Motor neuron (in vitro differentiated cells): ENCODE results near the gene GRK1. TPM values are rescaled to one million over a fixed set of nuclear protein-coding genes. Genes with fewer than 3 reads are reported as not detected.

Source experiments
- ATAC-seq, 8 experiments: fragments of 200-7000 bp; cut with Tn5 transposase; replicated peaks in 6 of 8; 2 replicates each; pipeline ENCODE4 v1.8.0; 2021; ENCODE audit warnings: mild to moderate bottlenecking in 8 of 8, moderate library complexity in 8 of 8
- H3K27ac ChIP-seq, 2 donors: fragments of 250-450 bp; sonication (Bioruptor Pico); 2 replicates each; pipeline ENCODE4 v1.9.0; 2021; ENCODE audit warnings: antibody characterized with exemption in 2 of 2, mild to moderate bottlenecking in 2 of 2, moderate library complexity in 1 of 2
- H3K4me1 ChIP-seq, 2 donors: fragments of 250-450 bp; sonication (Bioruptor Pico); replicated peaks in 1 of 2; 2 replicates each; pipeline ENCODE4 v1.6.1; 2021; ENCODE audit warnings: antibody characterized with exemption in 2 of 2, mild to moderate bottlenecking in 2 of 2, moderate library complexity in 1 of 2
- H3K4me3 ChIP-seq, 5 donors: fragments of 250-450 bp; sonication (Bioruptor Pico); 2 replicates each; pipeline ENCODE4 v1.9.0; 2021; ENCODE audit warnings: antibody characterized with exemption in 5 of 5, mild to moderate bottlenecking in 5 of 5, moderate library complexity in 4 of 5
- WGBS, 10 experiments: fragments of 450-650 bp; shearing (Covaris generic); methylation state at CpG; one replicate each; pipeline ENCODE4 v1.0.0; 2022; 5-methylcytosine and 5-hydroxymethylcytosine counted together
- in situ Hi-C, 9 experiments: fragments of 400-800 bp; cut with MboI; loops; one replicate each; pipeline ENCODE4 v1.15.0; 2021; ENCODE audit warnings: low sequenced_read_pairs in 9 of 9, low pct_unique_long_range_greater_than_20kb in 2 of 9; ENCODE audit not compliant: unreplicated experiment in 9 of 9
- total RNA-seq, 8 experiments: library from RNA; unstranded; fragments of 300-600 nt; gene quantifications; 2 replicates each; pipeline versions ENCODE4 v1.2.3 to v1.2.4, GENCODE V29; 2022

Gene GRK1
- total RNA-seq, 8 experiments from 2014 or later: under 0.01 to 1.1 (median 0.38) TPM; not detected in 1

DNA sequence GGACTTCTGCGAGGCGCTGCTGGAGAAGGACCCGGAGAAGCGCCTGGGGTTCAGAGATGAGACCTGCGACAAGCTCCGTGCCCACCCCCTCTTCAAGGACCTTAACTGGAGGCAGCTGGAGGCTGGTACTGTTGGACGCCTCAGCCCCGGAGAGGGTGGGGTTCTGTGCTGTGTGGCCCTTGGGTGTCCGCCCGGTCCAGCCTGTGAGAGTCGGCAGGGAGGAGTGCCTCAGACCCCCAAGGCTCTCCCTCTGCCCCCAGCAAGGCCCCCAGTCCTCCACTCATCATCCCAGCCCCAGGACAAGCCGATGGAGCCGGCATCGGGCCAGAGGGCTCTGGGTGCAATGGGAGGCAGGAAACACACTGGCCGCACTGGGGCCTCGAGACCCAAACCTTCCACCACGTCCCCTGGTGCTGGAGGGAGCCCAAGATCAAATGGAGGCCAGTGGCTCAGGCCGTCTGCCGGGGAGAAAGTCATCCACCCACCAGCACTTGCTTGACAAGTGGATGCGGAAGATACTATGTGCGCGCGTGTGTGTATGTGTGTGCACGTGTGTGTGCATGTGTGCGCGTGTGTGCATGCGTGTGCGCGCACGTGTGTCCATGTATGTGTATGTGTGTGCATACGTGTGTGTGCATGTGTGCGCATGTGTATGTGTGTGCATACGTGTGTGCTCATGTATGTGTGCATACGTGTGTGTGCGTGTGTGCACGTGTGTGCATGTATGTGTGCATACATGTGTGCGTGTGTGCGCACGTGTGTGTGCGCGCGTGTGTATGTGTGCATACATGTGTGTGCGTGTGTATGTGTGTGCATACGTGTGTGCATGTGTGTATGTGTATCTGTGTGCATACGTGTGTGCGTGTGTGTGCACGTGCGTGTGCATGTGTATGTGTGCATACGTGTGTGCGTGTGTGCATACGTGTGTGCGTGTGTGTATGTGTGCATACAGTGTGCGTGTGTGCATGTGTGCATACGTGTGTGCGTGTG is 66.2 kb downstream of the GRK1 start:
- WGBS, 10 experiments: 74 to 100% (median 92%) methylated on average over 2 to 10 of the region's 55 CpGs; no CpG with 5 or more reads in 4 of the 10 experiments
- no peak for ATAC-seq
- in situ Hi-C loops: no loop called here
- peaks cover 13 to 14% of the 10 kb centered on the region in 2 donors for H3K4me1 ChIP-seq
- no peak overlapping the region for H3K4me3 ChIP-seq
- H3K27ac ChIP-seq: no peak overlapping the region

DNA sequence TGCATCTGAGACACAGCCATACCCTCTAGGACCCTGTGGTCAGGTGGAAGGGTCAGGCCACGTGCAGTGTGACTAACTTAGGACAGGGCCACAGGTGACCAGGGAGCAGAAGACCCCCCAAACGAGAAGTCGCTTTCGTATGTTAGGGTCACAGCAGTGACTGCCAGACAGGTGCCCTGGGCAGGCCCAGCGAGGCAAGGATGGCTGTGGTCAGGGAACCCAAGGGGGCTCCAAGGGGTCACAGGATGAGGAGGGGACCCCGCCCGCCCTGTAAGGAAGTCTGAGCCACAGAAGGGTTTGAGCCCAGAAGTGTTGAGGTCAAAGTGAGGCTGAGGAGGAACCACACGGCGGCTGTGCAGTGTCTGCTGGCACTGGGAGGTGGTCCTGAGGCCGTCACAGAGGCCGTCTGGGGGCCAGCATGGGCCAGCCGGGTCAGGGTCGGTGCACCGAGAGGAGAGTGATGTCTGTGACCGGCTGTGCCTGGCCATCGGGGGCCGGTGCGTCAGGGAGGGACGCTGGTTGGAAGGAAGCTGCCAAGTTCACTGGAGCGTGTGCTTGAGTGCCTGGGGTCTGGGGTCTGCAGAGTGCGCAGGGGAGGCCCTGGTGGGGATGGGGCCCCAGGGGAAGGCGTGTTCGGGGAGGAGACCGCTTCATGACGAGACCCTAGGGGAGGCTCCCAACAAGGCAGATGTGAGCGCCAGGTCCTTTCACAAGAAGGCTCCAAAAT is 67.2 kb downstream of the GRK1 start:
- WGBS, 10 experiments: 76 to 84% (median 80%) methylated on average over 1 to 6 of the region's 26 CpGs; no CpG with 5 or more reads in 5 of the 10 experiments
- Histone ChIP-seq H3K4me1 (peaks cover 10% of the 10 kb centered on the region in 2 donors), H3K4me3 (no peak overlapping the region), H3K27ac (no peak overlapping the region)
- ATAC-seq: no peak
- in situ Hi-C loops: no loop called here

DNA sequence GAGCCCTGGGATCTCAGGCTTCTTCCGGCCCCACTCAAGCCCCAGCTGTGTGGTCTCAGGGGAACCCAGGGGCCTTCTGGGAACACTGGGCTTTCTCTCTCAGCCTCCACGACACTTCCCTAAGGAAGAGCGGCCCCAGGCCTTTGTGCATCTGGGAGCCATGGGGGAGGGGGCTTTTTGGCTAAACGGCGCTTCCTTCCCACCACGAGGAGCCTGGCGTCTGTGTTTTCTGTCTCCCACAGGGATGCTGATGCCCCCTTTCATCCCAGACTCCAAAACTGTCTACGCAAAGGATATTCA is 67.8 kb downstream of the GRK1 start:
- ATAC-seq: no peak
- H3K27ac ChIP-seq: no peak overlapping the region
- peaks cover 4 to 5% of the 10 kb centered on the region in 2 donors for H3K4me1 ChIP-seq
- in situ Hi-C loops: no loop called here
- no peak overlapping the region for H3K4me3 ChIP-seq
- WGBS, 10 experiments: 80 to 81% (median 80%) methylated on average over 2 to 5 of the region's 8 CpGs; no CpG with 5 or more reads in 7 of the 10 experiments

DNA sequence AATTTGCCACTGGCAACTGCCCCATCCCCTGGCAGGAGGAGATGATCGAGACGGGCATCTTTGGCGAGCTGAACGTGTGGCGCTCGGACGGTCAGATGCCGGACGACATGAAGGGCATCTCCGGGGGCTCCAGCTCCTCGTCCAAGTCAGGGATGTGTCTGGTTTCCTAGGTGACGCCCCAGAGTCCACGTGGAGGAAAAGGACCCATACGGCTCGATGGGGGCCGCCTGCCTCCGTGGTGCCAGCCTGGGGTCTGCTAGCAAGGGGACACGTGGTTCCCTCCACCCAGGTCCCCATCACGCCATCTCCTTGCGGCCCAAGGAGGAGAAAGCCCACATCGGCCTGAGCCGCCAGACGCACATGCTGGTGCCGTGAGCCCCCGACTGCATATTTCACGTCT is 68.2 kb downstream of the GRK1 start:
- Histone ChIP-seq H3K4me1 (peaks cover 4% of the 10 kb centered on the region in 2 donors), H3K27ac (no peak overlapping the region), H3K4me3 (no peak overlapping the region)
- no peak for ATAC-seq
- in situ Hi-C loops: no loop called here
- 20 to 100% (median 90%) methylated on average over 1 to 16 of the region's 26 CpGs; no CpG with 5 or more reads in 4 of the 10 experiments for WGBS, 10 experiments

DNA sequence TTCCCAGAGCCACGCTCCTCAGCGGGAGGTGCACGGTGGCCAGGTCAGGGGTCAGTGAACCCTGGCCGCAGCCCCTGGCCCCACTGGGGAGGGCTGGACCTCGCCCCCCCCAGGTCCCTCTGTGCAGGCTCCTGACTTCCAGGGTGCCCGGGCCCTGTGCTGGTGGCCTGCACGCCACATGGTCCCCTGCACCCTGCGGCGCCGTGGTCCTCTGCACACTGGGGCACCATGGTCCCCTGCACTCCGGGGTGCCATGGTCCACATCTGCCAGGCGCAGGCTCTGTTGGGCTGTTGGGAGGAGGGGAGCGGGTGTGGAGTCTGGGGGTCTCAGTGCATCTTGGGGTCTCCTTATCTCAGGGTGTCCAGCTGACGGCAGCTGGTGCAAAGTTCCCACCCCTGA is 68.7 kb downstream of the GRK1 start:
- in situ Hi-C loops: no loop called here
- Histone ChIP-seq H3K27ac (no peak overlapping the region), H3K4me1 (peaks cover 0 to 4% of the 10 kb centered on the region in 2 donors), H3K4me3 (no peak overlapping the region)
- no CpG with 5 or more reads among the region's 14 CpGs for WGBS, 10 experiments
- peak in 1 of 8 experiments; percentile 13 for ATAC-seq

DNA sequence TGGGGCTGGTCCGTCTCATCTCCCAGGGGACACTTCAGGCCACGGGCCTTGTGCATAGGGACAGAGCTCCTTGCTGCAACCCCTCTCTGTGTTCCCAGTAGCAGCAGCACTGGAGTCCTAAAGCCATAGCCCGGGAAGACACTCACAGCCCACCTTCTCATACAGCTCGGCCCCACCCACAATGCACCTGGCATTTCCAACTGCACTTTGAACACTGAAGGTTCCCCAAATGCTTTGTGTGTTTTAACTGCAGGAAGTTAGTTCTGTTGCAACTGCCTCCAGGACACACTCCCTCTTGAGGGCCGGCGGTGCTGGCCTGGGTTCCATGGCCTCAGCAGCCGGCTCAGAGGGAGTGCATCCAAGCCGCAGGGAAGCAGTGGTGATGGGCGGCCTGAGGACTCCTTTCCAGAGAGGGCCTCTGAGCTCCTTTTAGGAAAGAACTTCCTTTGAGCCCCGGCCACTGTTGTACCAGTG is 69.3 kb downstream of the GRK1 start:
- Histone ChIP-seq H3K4me3 (no peak overlapping the region), H3K4me1 (peaks cover 0 to 4% of the 10 kb centered on the region in 2 donors), H3K27ac (no peak overlapping the region)
- no peak for ATAC-seq
- 41 to 84% (median 60%) methylated on average over 1 to 7 of the region's 10 CpGs; no CpG with 5 or more reads in 5 of the 10 experiments for WGBS, 10 experiments
- in situ Hi-C loops: no loop called here

DNA sequence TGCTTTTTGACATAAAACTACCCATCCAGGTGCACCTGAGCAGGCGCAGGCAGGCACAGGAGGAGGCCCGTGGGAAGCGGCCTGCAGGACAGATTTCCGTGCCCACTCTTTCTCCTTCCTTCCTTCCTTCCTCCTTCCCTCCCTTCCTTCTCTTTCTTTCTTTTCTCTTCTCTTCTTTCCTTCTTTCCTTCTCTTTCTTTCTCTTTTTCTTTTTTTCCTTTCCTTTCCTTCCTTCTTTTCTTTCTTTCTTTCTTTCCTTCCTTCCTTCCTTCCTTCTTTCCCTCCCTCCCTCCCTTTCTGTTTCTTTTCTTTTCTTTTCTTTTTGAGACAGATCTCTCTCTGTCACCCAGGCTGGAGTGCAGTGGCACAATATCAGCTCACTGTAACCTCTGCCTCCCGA is 70.8 kb downstream of the GRK1 start:
- no peak overlapping the region for H3K27ac ChIP-seq
- H3K4me1 ChIP-seq: peaks cover 12 to 16% of the 10 kb centered on the region in 2 donors
- 41 to 100% (median 74%) methylated on average over 1 to 5 of the region's 5 CpGs; no CpG with 5 or more reads in 2 of the 10 experiments for WGBS, 10 experiments
- no peak for ATAC-seq
- in situ Hi-C loops: no loop called here
- H3K4me3 ChIP-seq: no peak overlapping the region

DNA sequence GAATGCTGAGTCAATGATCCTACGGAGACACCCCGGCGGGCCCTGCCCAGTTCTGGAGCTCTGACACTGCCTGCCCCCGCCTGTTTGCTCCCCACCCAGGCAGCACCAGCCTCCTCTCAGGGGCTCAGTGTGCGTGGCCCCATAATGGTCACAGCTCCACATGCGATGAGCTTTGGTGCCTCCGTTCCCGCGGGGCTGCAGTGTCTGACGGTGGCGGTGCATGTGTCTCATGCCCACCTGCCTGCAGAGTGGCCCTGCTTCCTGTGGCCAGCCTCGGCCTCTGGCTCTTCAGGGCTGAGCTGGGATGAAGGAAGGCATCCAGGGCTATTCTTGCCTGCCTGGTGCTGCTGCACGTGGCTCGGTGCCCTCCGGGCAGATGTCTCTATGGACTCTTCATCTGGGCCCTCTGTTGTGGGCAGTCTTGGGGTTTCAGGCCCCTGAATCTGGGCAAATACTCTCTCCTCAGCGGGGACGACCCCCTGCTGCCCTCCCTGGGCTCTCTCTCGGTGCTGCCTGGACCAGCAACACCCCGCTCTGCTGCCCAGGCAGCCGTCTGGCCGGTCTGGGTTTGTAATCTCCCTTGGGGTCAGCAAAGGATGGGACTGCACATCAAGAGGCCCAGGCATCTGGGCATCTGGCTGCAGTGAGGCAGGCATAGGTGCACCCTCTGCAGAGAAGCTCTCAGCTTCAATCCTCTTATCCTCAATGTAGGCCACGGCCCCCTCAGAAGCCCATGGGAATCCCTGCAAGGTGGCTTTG is 72.7 kb downstream of the GRK1 start:
- WGBS, 10 experiments: 0 to 100% (median 80%) methylated on average over 1 to 4 of the region's 22 CpGs; no CpG with 5 or more reads in 4 of the 10 experiments
- no peak overlapping the region for H3K4me3 ChIP-seq
- peaks cover 12% of the 10 kb centered on the region in 2 donors for H3K4me1 ChIP-seq
- no peak for ATAC-seq
- in situ Hi-C loops: no loop called here
- H3K27ac ChIP-seq: no peak overlapping the region

DNA sequence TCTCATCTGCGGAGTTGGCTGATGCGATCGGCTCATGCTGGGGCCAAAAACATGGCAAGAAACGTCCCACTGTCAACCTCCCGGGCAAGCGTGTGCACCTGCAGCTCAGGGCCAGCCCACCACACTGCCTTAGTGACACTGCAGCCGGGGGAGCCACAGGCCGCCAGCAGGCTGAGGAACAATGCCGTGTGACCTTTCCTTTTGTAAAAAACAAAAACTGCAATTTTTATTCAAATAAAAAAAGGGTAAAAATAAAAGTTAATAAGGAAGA is 73.2 kb downstream of the GRK1 start:
- 49 to 100% (median 74%) methylated on average over 2 to 8 of the region's 9 CpGs; no CpG with 5 or more reads in 2 of the 10 experiments for WGBS, 10 experiments
- Histone ChIP-seq H3K4me3 (no peak overlapping the region), H3K4me1 (peaks cover 12% of the 10 kb centered on the region in 2 donors), H3K27ac (no peak overlapping the region)
- ATAC-seq: no peak
- in situ Hi-C loops: no loop called here

DNA sequence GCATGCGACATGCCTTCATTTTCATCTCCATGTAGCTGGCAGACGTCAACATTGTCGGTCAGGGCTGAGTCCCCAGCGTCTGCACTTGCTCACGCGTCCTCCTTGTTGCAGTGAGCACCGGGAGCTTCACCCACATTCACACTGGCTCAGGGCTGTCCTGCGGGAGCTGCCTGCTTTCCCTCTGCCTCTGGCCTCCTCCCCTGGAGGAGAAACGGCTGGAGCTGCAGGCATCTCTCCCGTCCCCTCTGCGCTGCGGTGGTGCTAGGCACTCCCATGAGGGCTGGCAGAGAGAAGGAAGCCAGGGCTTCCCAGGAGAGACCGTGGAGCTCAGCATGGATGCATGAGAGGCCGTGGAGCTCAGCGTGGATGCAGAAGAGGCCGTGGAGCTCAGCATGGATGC is 73.6 kb downstream of the GRK1 start:
- in situ Hi-C loops: no loop called here
- no peak overlapping the region for H3K4me3 ChIP-seq
- H3K4me1 ChIP-seq: peaks cover 12% of the 10 kb centered on the region in 2 donors
- no peak for ATAC-seq
- H3K27ac ChIP-seq: no peak overlapping the region
- 27 to 90% (median 82%) methylated on average over 2 to 9 of the region's 16 CpGs; no CpG with 5 or more reads in 6 of the 10 experiments for WGBS, 10 experiments

DNA sequence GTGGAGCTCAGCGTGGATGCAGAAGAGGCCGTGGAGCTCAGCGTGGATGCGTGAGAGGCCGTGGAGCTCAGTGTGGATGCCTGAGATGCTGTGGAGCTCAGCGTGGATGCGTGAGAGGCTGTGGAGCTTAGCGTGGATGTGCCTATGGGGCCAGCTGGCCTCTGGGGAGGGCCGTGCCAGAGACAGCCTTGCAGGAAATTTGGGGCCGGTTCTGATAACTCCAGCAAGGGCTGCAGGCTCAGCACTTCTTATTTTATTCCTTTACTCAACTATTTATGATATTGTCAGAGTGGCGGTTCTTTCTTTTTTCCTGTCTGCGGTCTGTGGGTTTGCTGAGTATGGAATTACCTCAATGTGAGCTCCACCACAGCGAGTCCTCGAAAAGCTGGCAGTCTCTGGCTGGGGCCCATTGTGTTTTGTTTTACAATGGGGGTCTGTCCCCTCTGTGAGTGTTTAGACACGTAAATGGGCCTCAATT is 74.2 kb downstream of the GRK1 start:
- Histone ChIP-seq H3K4me1 (peaks cover 12 to 15% of the 10 kb centered on the region in 2 donors), H3K4me3 (no peak overlapping the region), H3K27ac (no peak overlapping the region)
- no peak for ATAC-seq
- in situ Hi-C loops: no loop called here
- WGBS, 10 experiments: 26 to 100% (median 63%) methylated on average over 1 to 11 of the region's 15 CpGs; no CpG with 5 or more reads in 1 of the 10 experiments

DNA sequence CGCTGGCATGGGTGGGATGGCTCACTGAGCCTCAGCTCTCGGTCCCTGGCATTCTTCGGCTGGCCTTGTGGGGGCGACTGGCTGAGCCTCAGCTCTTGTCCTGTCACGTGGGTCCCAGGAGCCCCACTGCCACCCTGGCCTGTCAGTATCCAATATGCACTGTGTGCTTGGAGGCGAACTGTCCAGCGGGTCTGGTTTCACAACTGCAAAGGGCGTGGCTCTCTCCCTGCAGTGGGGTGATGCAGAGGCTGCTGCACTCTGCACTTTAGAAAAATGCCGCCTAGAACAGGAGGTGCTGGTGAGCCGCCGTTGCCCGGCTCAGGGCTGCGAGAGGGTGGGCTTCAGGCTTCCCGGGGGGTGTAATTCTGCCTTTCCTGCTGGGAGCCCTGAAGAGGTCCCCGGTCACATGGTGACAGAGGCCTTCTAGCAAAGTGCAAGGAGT is 75.0 kb downstream of the GRK1 start:
- peaks cover 12 to 23% of the 10 kb centered on the region in 2 donors for H3K4me1 ChIP-seq
- 24 to 70% (median 61%) methylated on average over 1 to 9 of the region's 15 CpGs; no CpG with 5 or more reads in 3 of the 10 experiments for WGBS, 10 experiments
- peak; percentile 95 to 99 (median 98) for ATAC-seq
- peak overlapping the region in 1 of 2 donors; percentile 20 for H3K27ac ChIP-seq
- H3K4me3 ChIP-seq: no peak overlapping the region
- in situ Hi-C loops: no loop called here
